ENCODE data around the gene IPMK. TPM values are rescaled to one million over a fixed set of nuclear protein-coding genes. Genes with fewer than 3 reads are reported as not detected.
"Not testable (repeated sequence)": the region's sequence is repeated elsewhere in the genome, so short reads cannot be mapped to it uniquely, and the experiment has no call there.

The IPMK gene
- total and polyA plus RNA-seq, 12 donors = 0.93 to 5.0 (median 2.6) TPM

GRCh38 chr10:58254644-58255043, 13.1 kb downstream of the IPMK start:
- Histone ChIP-seq H3K36me3 (peaks cover 0 to 5% (median 0%) of the 10 kb centered on the region in 9 donors), H3K9me3 (peaks cover 0 to 8% (median 0%) of the 10 kb centered on the region in 11 donors), H3K27me3 (no peaks in the 10 kb centered on the region), H3K27ac (no peak overlapping the region), H3K4me1 (no peaks in the 10 kb centered on the region), H3K4me3 (no peak overlapping the region)
- no peak for TF ChIP-seq CTCF (IDR thresholded peaks at IDR 0.05)
- no peak for DNase-seq
- 91 to 97% methylated on average over 1 of the region's 1 CpG for WGBS, 2 donors
- ATAC-seq = no peak
- intact Hi-C loops (cut with DNase I) = no loop called here

GRCh38 chr10:58253184-58253583, 14.5 kb downstream of the IPMK start:
- no peak for DNase-seq
- WGBS, 2 donors = 98 to 99% methylated on average over 4 of the region's 4 CpGs
- Histone ChIP-seq H3K4me1 (no peaks in the 10 kb centered on the region), H3K9me3 (peaks cover 0 to 8% (median 0%) of the 10 kb centered on the region in 11 donors), H3K36me3 (no peaks in the 10 kb centered on the region), H3K27ac (no peak overlapping the region), H3K27me3 (no peaks in the 10 kb centered on the region), H3K4me3 (no peak overlapping the region)
- intact Hi-C loops (cut with DNase I) = no loop called here
- no peak for TF ChIP-seq CTCF (IDR thresholded peaks at IDR 0.05)
- ATAC-seq = no peak

- Histone ChIP-seq H3K9me3 (peaks cover 0 to 12% (median 0%) of the 10 kb centered on the region in 11 donors), H3K4me1 (peaks cover 0 to 17% (median 4%) of the 10 kb centered on the region in 9 donors)
- DNase-seq; ATAC-seq; H3K4me3 ChIP-seq; H3K36me3 ChIP-seq; intact Hi-C loops (cut with DNase I); H3K27ac ChIP-seq; H3K27me3 ChIP-seq: not testable (repeated sequence)
- 58 to 69% methylated on average over 3 of the region's 3 CpGs for WGBS, 2 donors
Measured at GRCh38 chr10:58244666-58245065, 23.0 kb downstream of the IPMK start.

GRCh38 chr10:58244242-58244641, 23.5 kb downstream of the IPMK start:
- DNase-seq; H3K27ac ChIP-seq; H3K27me3 ChIP-seq; H3K36me3 ChIP-seq; ATAC-seq; H3K4me3 ChIP-seq; intact Hi-C loops (cut with DNase I): not testable (repeated sequence)
- peaks cover 0 to 12% (median 0%) of the 10 kb centered on the region in 11 donors for H3K9me3 ChIP-seq
- peaks cover 0 to 22% (median 4%) of the 10 kb centered on the region in 9 donors for H3K4me1 ChIP-seq
- WGBS, 2 donors = 98 to 99% methylated on average over 20 to 22 of the region's 28 CpGs

- H3K27me3 ChIP-seq; H3K4me3 ChIP-seq; H3K27ac ChIP-seq; ATAC-seq; DNase-seq; intact Hi-C loops (cut with DNase I); H3K36me3 ChIP-seq: not testable (repeated sequence)
- WGBS, 2 donors = 95 to 99% methylated on average over 29 to 31 of the region's 31 CpGs
- Histone ChIP-seq H3K9me3 (peaks cover 0 to 12% (median 0%) of the 10 kb centered on the region in 11 donors), H3K4me1 (peaks cover 0 to 25% (median 5%) of the 10 kb centered on the region in 9 donors)
Measured at GRCh38 chr10:58243801-58244200, 23.9 kb downstream of the IPMK start.

- Histone ChIP-seq H3K36me3 (no peaks in the 10 kb centered on the region), H3K4me1 (peaks cover 0 to 25% (median 9%) of the 10 kb centered on the region in 9 donors), H3K27ac (no peak overlapping the region), H3K9me3 (peaks cover 0 to 12% (median 0%) of the 10 kb centered on the region in 11 donors), H3K27me3 (no peaks in the 10 kb centered on the region), H3K4me3 (no peak overlapping the region)
- WGBS, 2 donors = 98% methylated on average over 18 of the region's 18 CpGs
- no peak for TF ChIP-seq CTCF (IDR thresholded peaks at IDR 0.05)
- no peak for DNase-seq
- intact Hi-C loops (cut with DNase I) = no loop called here
- no peak for ATAC-seq
Measured at GRCh38 chr10:58243269-58243668, 24.4 kb downstream of the IPMK start.
